Measurements from ENCODE around the gene TAMALIN. TPM values are rescaled to one million over a fixed set of nuclear protein-coding genes. Genes with fewer than 3 reads are reported as not detected.
A peak's percentile ranks its signal among the peaks of the same experiment; 100 is the strongest.

Gene TAMALIN
- total RNA-seq, 3 donors from 2014 or later, result 13.5 to 16.5 (median 15.3) TPM

GRCh38 chr12:52003016-52003550, 3.7 kb upstream of the TAMALIN start:
- Mint-ChIP-seq H3K4me1 (ENCODE audit: low read depth) (peaks cover 14% of the 10 kb centered on the region), H3K9me3 (no peaks in the 10 kb centered on the region), H3K27me3 (ENCODE audit: low read depth) (peaks cover 3% of the 10 kb centered on the region), H3K4me3 (no peak overlapping the region), H3K36me3 (ENCODE audit: insufficient read depth) (peaks cover 3% of the 10 kb centered on the region)
- no peak for DNase-seq
- no peak for ATAC-seq

- Mint-ChIP-seq H3K4me1 (ENCODE audit: low read depth) (peaks cover 19% of the 10 kb centered on the region), H3K27me3 (ENCODE audit: low read depth) (peaks cover 3% of the 10 kb centered on the region), H3K36me3 (ENCODE audit: insufficient read depth) (peaks cover 3% of the 10 kb centered on the region), H3K4me3 (no peak overlapping the region), H3K9me3 (no peaks in the 10 kb centered on the region)
- ATAC-seq, result no peak
- DNase-seq, result no peak
Measured at GRCh38 chr12:52003591-52003990, 3.2 kb upstream of the TAMALIN start.

GRCh38 chr12:52004042-52004648, 2.6 kb upstream of the TAMALIN start:
- H3K36me3 Mint-ChIP-seq (ENCODE audit: insufficient read depth), result peaks cover 3% of the 10 kb centered on the region
- peaks cover 23% of the 10 kb centered on the region for H3K4me1 Mint-ChIP-seq (ENCODE audit: low read depth)
- no peak overlapping the region for H3K4me3 Mint-ChIP-seq
- DNase-seq (no peak), ATAC-seq (no peak)
- H3K9me3 Mint-ChIP-seq, result no peaks in the 10 kb centered on the region
- H3K27me3 Mint-ChIP-seq (ENCODE audit: low read depth), result peaks cover 3% of the 10 kb centered on the region

GRCh38 chr12:52005218-52005902, 1.4 kb upstream of the TAMALIN start:
- H3K9me3 Mint-ChIP-seq, result no peaks in the 10 kb centered on the region
- peaks cover 23% of the 10 kb centered on the region for H3K4me1 Mint-ChIP-seq (ENCODE audit: low read depth)
- DNase-seq, result no peak
- peak overlapping the region; percentile 83 for H3K4me3 Mint-ChIP-seq
- H3K27me3 Mint-ChIP-seq (ENCODE audit: low read depth), result peaks cover 3% of the 10 kb centered on the region
- no peak for ATAC-seq
- H3K36me3 Mint-ChIP-seq (ENCODE audit: insufficient read depth), result no peaks in the 10 kb centered on the region

GRCh38 chr12:52005903-52006703, 643 bp upstream of the TAMALIN start:
- Mint-ChIP-seq H3K36me3 (ENCODE audit: insufficient read depth) (peaks cover 3% of the 10 kb centered on the region), H3K4me1 (ENCODE audit: low read depth) (peaks cover 23% of the 10 kb centered on the region), H3K4me3 (peak overlapping the region; percentile 83), H3K27me3 (ENCODE audit: low read depth) (peaks cover 3% of the 10 kb centered on the region), H3K9me3 (no peaks in the 10 kb centered on the region)
- no peak for ATAC-seq
- DNase-seq, result no peak

GRCh38 chr12:52007158-52007921, 594 bp downstream of the TAMALIN start:
- Mint-ChIP-seq H3K36me3 (ENCODE audit: insufficient read depth) (peaks cover 9% of the 10 kb centered on the region), H3K9me3 (no peaks in the 10 kb centered on the region), H3K4me1 (ENCODE audit: low read depth) (peaks cover 23% of the 10 kb centered on the region), H3K4me3 (peak overlapping the region; percentile 86), H3K27me3 (ENCODE audit: low read depth) (peaks cover 3% of the 10 kb centered on the region)
- peak; percentile 51 for DNase-seq
- ATAC-seq, result peak; percentile 64 to 66

GRCh38 chr12:52007982-52008510, 1.3 kb downstream of the TAMALIN start:
- DNase-seq, result no peak
- Mint-ChIP-seq H3K27me3 (ENCODE audit: low read depth) (peaks cover 3% of the 10 kb centered on the region), H3K36me3 (ENCODE audit: insufficient read depth) (peaks cover 9% of the 10 kb centered on the region), H3K4me3 (peak overlapping the region; percentile 86), H3K9me3 (no peaks in the 10 kb centered on the region), H3K4me1 (ENCODE audit: low read depth) (peaks cover 23% of the 10 kb centered on the region)
- no peak for ATAC-seq

GRCh38 chr12:52009081-52009751, 2.5 kb downstream of the TAMALIN start:
- Mint-ChIP-seq H3K27me3 (ENCODE audit: low read depth) (peaks cover 3% of the 10 kb centered on the region), H3K36me3 (ENCODE audit: insufficient read depth) (peaks cover 13% of the 10 kb centered on the region), H3K4me3 (peak overlapping the region; percentile 86), H3K4me1 (ENCODE audit: low read depth) (peaks cover 23% of the 10 kb centered on the region), H3K9me3 (no peaks in the 10 kb centered on the region)
- no peak for ATAC-seq
- no peak for DNase-seq

- Mint-ChIP-seq H3K36me3 (ENCODE audit: insufficient read depth) (peaks cover 14% of the 10 kb centered on the region), H3K27me3 (ENCODE audit: low read depth) (peaks cover 3% of the 10 kb centered on the region), H3K4me3 (no peak overlapping the region), H3K4me1 (ENCODE audit: low read depth) (peaks cover 23% of the 10 kb centered on the region), H3K9me3 (no peaks in the 10 kb centered on the region)
- DNase-seq (no peak), ATAC-seq (no peak)
Measured at GRCh38 chr12:52010152-52010622, 3.4 kb downstream of the TAMALIN start.

GRCh38 chr12:52010692-52011601, 4.2 kb downstream of the TAMALIN start:
- ATAC-seq, result no peak

GRCh38 chr12:52011602-52012214, 5.0 kb downstream of the TAMALIN start:
- Mint-ChIP-seq H3K27me3 (ENCODE audit: low read depth) (no peaks in the 10 kb centered on the region), H3K36me3 (ENCODE audit: insufficient read depth) (peaks cover 14% of the 10 kb centered on the region), H3K9me3 (no peaks in the 10 kb centered on the region), H3K4me1 (ENCODE audit: low read depth) (peaks cover 13% of the 10 kb centered on the region), H3K4me3 (no peak overlapping the region)
- ATAC-seq (no peak), DNase-seq (no peak)

More at GRCh38 chr12:52010692-52011601, 4.2 kb downstream of the TAMALIN start:
- Mint-ChIP-seq H3K36me3 (ENCODE audit: insufficient read depth) (peaks cover 14% of the 10 kb centered on the region), H3K27me3 (ENCODE audit: low read depth) (peaks cover 3% of the 10 kb centered on the region), H3K4me1 (ENCODE audit: low read depth) (peaks cover 18% of the 10 kb centered on the region), H3K9me3 (no peaks in the 10 kb centered on the region), H3K4me3 (no peak overlapping the region)
- no peak for DNase-seq

GRCh38 chr12:52013626-52014310, 7.0 kb downstream of the TAMALIN start:
- ATAC-seq, result no peak
- DNase-seq, result no peak
- Mint-ChIP-seq H3K27me3 (ENCODE audit: low read depth) (no peaks in the 10 kb centered on the region), H3K4me3 (no peak overlapping the region), H3K36me3 (ENCODE audit: insufficient read depth) (peaks cover 14% of the 10 kb centered on the region), H3K9me3 (no peaks in the 10 kb centered on the region), H3K4me1 (ENCODE audit: low read depth) (peaks cover 3% of the 10 kb centered on the region)
